Progenitor cell of endocrine pancreas (in vitro differentiated cells): ENCODE results near the gene SLC6A6. TPM values are rescaled to one million over a fixed set of nuclear protein-coding genes. Genes with fewer than 3 reads are reported as not detected.

Experiments
- DNase-seq: peaks from one replicate; pipeline ENCODE4 v3.0.0; 2021; ENCODE audit warnings: low spot score; ENCODE audit not compliant: unreplicated experiment
- H3K27ac Mint-ChIP-seq: 2 replicates; pipeline ENCODE4 v1.8.0; 2021; ENCODE audit warnings: mild to moderate bottlenecking, moderate library complexity, mixed read lengths
- H3K27me3 Mint-ChIP-seq: 2 replicates; pipeline ENCODE4 v1.8.0; 2021; ENCODE audit warnings: mixed read lengths
- H3K36me3 Mint-ChIP-seq: 2 replicates; pipeline ENCODE4 v1.8.0; 2022; ENCODE audit warnings: mixed read lengths; ENCODE audit not compliant: insufficient read depth
- H3K4me1 Mint-ChIP-seq: 2 replicates; pipeline ENCODE4 v1.8.0; 2021; ENCODE audit warnings: low read depth, mixed read lengths
- H3K4me3 Mint-ChIP-seq: 2 replicates; pipeline ENCODE4 v1.8.0; 2021; ENCODE audit warnings: low read depth, mild to moderate bottlenecking, moderate library complexity, mixed read lengths
- H3K9me3 Mint-ChIP-seq: 2 replicates; pipeline ENCODE4 v1.8.0; 2021; ENCODE audit warnings: low read depth, mixed read lengths
- total RNA-seq: library from RNA; stranded (reverse); gene quantifications from 2 replicates; pipeline ENCODE4 v1.2.1, GENCODE V29; 2021
- TF ChIP-seq, protein P1 (sequence below): fragments of 200-600 bp; sonication (generic); IDR thresholded peaks from one replicate; pipeline ENCODE4 v1.5.0; 2021; ENCODE audit warnings: antibody characterized with exemption, mild to moderate bottlenecking; ENCODE audit not compliant: unreplicated experiment

Gene SLC6A6
- total RNA-seq, 1 donor from 2014 or later = 23.8 TPM

DNA sequence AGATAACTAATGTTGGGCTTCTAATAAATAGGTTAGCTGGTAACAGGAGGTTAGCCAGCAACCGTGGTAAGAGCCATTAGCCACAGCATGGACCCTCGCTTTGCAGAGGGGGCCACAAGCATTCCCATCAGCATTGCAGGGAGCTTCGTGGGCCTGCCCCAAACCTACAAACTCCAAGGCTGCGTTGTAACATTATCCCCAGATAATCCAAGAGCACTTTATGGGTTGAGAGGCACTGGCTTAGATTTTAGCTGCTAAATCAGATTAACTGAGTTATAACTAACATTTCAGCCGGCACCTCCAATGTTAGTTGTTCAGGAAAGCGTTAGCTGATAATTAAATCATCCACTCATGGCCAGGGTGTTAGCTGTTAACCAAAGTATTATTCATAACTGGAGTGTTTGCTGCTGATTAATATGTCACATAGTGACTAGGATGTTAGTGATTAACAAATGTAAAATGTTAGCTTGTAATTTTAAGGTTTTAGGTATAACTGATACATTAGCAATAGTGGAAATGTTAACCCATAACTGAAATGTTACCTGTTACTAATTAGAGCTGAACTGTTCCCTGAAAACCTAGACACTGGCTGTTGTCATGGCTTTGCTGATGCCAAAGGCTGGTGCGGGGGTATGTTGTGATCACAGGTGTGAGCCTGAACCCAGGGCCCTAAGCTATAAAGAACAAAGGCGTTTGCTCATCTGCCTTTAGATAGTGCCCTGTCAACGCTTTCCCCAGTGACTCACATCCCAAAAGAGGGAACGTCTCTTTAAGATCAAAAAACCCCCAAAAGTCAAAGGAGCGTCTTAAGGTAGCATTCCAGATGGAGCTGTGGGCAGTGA lies 56.2 kb downstream of the SLC6A6 start:
- H3K27ac Mint-ChIP-seq = peak overlapping the region; percentile 10
- H3K4me1 Mint-ChIP-seq = peaks cover 6% of the 10 kb centered on the region
- DNase-seq = no peak
- TF ChIP-seq, protein P1, sequence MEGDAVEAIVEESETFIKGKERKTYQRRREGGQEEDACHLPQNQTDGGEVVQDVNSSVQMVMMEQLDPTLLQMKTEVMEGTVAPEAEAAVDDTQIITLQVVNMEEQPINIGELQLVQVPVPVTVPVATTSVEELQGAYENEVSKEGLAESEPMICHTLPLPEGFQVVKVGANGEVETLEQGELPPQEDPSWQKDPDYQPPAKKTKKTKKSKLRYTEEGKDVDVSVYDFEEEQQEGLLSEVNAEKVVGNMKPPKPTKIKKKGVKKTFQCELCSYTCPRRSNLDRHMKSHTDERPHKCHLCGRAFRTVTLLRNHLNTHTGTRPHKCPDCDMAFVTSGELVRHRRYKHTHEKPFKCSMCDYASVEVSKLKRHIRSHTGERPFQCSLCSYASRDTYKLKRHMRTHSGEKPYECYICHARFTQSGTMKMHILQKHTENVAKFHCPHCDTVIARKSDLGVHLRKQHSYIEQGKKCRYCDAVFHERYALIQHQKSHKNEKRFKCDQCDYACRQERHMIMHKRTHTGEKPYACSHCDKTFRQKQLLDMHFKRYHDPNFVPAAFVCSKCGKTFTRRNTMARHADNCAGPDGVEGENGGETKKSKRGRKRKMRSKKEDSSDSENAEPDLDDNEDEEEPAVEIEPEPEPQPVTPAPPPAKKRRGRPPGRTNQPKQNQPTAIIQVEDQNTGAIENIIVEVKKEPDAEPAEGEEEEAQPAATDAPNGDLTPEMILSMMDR = no peak
- H3K36me3 Mint-ChIP-seq = peaks cover 11% of the 10 kb centered on the region
- H3K9me3 Mint-ChIP-seq = no peaks in the 10 kb centered on the region
- H3K27me3 Mint-ChIP-seq = no peaks in the 10 kb centered on the region
- no peak overlapping the region for H3K4me3 Mint-ChIP-seq

DNA sequence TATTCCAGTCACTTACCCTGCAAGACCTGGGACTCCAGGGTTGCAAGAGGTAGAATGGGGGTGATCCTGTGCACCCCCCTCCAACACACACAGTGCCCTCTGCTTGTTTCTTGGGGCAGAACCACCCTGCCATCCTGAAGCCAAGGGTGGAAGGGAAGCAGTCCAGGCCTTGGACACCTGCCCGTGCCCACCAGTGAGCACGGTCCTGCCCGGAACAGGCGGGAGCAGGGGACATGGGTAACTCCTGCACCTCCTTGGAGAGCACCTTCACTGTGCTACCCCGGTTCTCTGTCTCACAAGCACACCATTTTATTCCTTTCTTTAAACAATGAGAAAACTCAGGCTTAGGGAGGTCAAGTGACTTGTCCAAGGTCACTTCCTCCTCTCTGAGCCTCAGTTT lies 57.0 kb downstream of the SLC6A6 start:
- Mint-ChIP-seq H3K27me3 (no peaks in the 10 kb centered on the region), H3K4me1 (peaks cover 6% of the 10 kb centered on the region), H3K9me3 (no peaks in the 10 kb centered on the region), H3K27ac (no peak overlapping the region), H3K36me3 (peaks cover 11% of the 10 kb centered on the region), H3K4me3 (no peak overlapping the region)
- DNase-seq = no peak
- TF ChIP-seq, protein P1 = no peak

DNA sequence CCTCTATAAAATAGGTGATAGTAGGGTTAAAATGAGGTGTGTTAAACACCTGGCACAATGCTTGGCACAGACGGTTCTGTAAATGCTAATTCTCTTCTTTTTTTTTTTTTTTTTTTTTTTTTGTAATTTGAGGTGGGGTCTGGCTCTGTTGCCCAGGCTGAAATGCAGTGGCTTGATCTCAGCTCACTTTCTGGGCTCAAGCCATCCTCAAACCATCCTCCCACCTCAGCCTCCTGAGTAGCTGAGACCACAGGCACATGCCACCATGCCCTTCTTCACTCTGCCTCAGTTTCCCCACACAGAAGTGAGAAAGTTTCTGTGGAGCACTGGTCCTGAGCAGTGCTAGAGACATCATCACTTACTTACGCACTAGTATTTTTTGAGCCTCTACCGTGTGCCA lies 57.4 kb downstream of the SLC6A6 start:
- H3K4me3 Mint-ChIP-seq = no peak overlapping the region
- H3K4me1 Mint-ChIP-seq = peaks cover 6% of the 10 kb centered on the region
- H3K9me3 Mint-ChIP-seq = no peaks in the 10 kb centered on the region
- no peaks in the 10 kb centered on the region for H3K27me3 Mint-ChIP-seq
- H3K36me3 Mint-ChIP-seq = peaks cover 11% of the 10 kb centered on the region
- TF ChIP-seq, protein P1 = no peak
- no peak overlapping the region for H3K27ac Mint-ChIP-seq
- no peak for DNase-seq

DNA sequence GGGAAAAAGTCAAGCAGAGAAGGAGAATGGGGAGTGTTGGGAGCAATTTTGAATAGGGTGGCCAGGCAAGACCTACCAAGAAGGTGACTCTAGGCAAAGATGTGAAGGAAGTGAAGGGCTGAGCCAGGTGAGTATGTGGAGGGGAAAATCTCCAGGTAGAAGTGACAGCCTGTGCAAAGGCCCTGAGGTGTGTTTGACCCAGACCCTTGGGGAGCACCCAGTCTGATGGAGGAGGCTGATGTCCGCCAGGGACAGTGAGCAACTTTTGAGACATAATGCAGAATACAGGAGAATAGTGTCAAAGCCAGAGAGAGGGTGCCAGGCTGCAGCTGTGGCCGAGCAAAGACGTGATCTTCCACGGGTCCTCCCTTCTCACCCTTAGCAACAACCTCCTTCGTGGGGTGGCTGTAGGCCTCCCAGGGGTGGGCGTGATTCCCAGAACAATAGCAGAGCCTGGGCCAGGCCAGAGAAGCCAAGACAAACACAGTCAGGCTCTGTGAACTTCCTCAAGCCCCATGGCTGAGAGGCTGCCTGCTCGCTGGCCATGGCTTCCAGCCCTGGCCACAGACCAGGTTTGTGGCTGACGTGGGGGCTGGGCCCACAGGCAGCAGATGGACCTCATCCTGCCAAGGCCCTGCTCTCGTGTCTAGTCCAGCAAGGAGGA lies 58.1 kb downstream of the SLC6A6 start:
- Mint-ChIP-seq H3K27ac (no peak overlapping the region), H3K27me3 (no peaks in the 10 kb centered on the region), H3K36me3 (peaks cover 9% of the 10 kb centered on the region), H3K4me3 (no peak overlapping the region), H3K4me1 (peaks cover 6% of the 10 kb centered on the region), H3K9me3 (no peaks in the 10 kb centered on the region)
- TF ChIP-seq, protein P1 = no peak
- no peak for DNase-seq

DNA sequence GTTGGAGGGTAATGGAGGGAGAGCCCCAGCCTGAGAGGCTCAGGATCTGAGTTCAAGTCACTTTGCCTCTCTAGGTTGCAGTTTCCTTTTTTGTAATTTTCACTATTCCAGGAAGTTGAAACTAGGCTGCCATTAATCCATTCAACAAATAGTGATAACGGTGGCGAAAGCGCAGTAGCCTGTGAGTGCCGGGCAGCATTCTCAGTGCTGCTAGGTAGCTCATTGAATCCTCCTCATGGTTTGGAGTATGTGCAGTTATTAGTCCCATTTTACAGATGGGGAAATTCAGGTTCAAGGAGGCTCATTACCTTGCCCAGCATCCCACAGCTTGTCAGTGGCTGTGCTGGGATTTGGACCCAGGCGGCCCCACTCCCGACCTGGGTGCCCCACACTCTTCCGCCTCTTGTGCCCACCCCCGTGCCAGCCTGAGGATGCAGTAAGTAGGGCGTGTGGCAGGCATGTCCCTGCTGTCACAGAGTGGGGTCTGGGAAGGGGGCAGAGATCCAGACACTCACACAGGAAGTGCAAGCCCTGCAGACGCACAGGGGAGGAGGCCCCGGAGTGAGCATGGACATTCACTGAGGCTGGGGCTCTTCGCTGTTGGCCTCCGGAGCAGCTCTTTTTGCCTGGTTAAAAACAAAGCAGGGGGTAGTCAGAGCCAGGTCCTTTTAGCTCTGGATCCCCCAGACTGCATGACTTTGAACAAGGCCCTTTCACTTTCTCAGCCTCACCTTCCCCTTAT lies 58.8 kb downstream of the SLC6A6 start:
- Mint-ChIP-seq H3K27me3 (no peaks in the 10 kb centered on the region), H3K27ac (peak overlapping the region; percentile 41), H3K4me3 (no peak overlapping the region), H3K36me3 (peaks cover 9% of the 10 kb centered on the region), H3K9me3 (no peaks in the 10 kb centered on the region), H3K4me1 (peaks cover 6% of the 10 kb centered on the region)
- DNase-seq = no peak
- TF ChIP-seq, protein P1 = no peak
